Breast epithelium (tissue), 4 donors: Measurements from ENCODE around the gene GKN1. TPM values are rescaled to one million over a fixed set of nuclear protein-coding genes. Genes with fewer than 3 reads are reported as not detected.

ENCODE experiments used
- DNase-seq, 2 donors: peaks; one replicate each; pipeline ENCODE4 v3.0.0-alpha.2; 2019; ENCODE audit warnings: low spot score in 2 of 2
- H3K27ac ChIP-seq, 2 donors: fragments of 200-600 bp; sonication (generic) in 1 of 2; one replicate each; pipeline ENCODE4 v1.5.1; 2016 to 2019; ENCODE audit warnings: mild to moderate bottlenecking in 1 of 2
- H3K27me3 ChIP-seq, 2 donors: fragments of 200-600 bp; sonication (generic) in 1 of 2; one replicate each; pipeline versions ENCODE4 v1.5.1 to v1.6.0; 2017 to 2019; ENCODE audit warnings: control low read depth in 1 of 2, mild to moderate bottlenecking in 1 of 2
- H3K36me3 ChIP-seq: fragments of 200-600 bp; one replicate; pipeline ENCODE4 v1.5.1; 2019
- H3K4me1 ChIP-seq, 2 donors: fragments of 200-600 bp; sonication (generic); one replicate each; pipeline ENCODE4 v1.5.1; 2016 to 2019; ENCODE audit warnings: control low read depth in 1 of 2
- H3K4me3 ChIP-seq, 3 donors: fragments of 200-600 bp; sonication (generic); 1 replicate in 2 of 3; 2 replicates in 1 of 3; pipeline ENCODE4 v1.5.1; 2016 to 2019; ENCODE audit warnings: mild to moderate bottlenecking in 3 of 3, moderate library complexity in 2 of 3
- H3K9me3 ChIP-seq, 2 donors: fragments of 200-600 bp; sonication (generic) in 1 of 2; one replicate each; pipeline ENCODE4 v1.5.1; 2016 to 2019; ENCODE audit warnings: control low read depth in 1 of 2
- POLR2A ChIP-seq: fragments of 450-650 bp; IDR thresholded peaks from one replicate; pipeline ENCODE4 v1.6.1; 2016; ENCODE audit warnings: antibody characterized with exemption, mild to moderate bottlenecking, moderate library complexity
- POLR2AphosphoS5 ChIP-seq, 3 donors: sonication (generic); formaldehyde crosslinking; IDR thresholded peaks; one replicate each; pipeline ENCODE4 v1.6.1; 2017; ENCODE audit warnings: antibody characterized with exemption in 3 of 3
- intact Hi-C: fragments of 100-400 bp; cut with DNase I; formaldehyde crosslinking; loops from one replicate; pipeline ENCODE4 v1.15.1; 2023; ENCODE audit warnings: low total_unique reads
- total RNA-seq, 3 donors: library from RNA; depleted of rRNA; stranded (reverse); fragments of >200 nt; gene quantifications; one replicate each; pipeline ENCODE4 v1.1.0, GENCODE V29; 2016
- TF ChIP-seq, protein P1 (sequence below), 3 donors: fragments of 450-650 bp; IDR thresholded peaks; one replicate each; pipeline ENCODE4 v1.5.1; 2016 to 2017; ENCODE audit warnings: antibody characterized with exemption in 3 of 3, mild to moderate bottlenecking in 3 of 3, moderate library complexity in 3 of 3

Gene GKN1
- total RNA-seq, 3 donors from 2014 or later = not detected

- Histone ChIP-seq H3K4me3 (no peak overlapping the region), H3K36me3 (no peaks in the 10 kb centered on the region), H3K27me3 (no peaks in the 10 kb centered on the region), H3K9me3 (no peaks in the 10 kb centered on the region), H3K27ac (no peak overlapping the region), H3K4me1 (no peaks in the 10 kb centered on the region)
- TF ChIP-seq POLR2A = no peak
- no peak for TF ChIP-seq POLR2AphosphoS5 (IDR thresholded peaks at IDR 0.05)
- TF ChIP-seq, protein P1, sequence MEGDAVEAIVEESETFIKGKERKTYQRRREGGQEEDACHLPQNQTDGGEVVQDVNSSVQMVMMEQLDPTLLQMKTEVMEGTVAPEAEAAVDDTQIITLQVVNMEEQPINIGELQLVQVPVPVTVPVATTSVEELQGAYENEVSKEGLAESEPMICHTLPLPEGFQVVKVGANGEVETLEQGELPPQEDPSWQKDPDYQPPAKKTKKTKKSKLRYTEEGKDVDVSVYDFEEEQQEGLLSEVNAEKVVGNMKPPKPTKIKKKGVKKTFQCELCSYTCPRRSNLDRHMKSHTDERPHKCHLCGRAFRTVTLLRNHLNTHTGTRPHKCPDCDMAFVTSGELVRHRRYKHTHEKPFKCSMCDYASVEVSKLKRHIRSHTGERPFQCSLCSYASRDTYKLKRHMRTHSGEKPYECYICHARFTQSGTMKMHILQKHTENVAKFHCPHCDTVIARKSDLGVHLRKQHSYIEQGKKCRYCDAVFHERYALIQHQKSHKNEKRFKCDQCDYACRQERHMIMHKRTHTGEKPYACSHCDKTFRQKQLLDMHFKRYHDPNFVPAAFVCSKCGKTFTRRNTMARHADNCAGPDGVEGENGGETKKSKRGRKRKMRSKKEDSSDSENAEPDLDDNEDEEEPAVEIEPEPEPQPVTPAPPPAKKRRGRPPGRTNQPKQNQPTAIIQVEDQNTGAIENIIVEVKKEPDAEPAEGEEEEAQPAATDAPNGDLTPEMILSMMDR (IDR thresholded peaks at IDR 0.05) = no peak
- intact Hi-C loops = no loop called here
- no peak for DNase-seq
These were observed 17.9 kb downstream of the GKN1 start for GRCh38 chr2:68992341-68992740.

DNA sequence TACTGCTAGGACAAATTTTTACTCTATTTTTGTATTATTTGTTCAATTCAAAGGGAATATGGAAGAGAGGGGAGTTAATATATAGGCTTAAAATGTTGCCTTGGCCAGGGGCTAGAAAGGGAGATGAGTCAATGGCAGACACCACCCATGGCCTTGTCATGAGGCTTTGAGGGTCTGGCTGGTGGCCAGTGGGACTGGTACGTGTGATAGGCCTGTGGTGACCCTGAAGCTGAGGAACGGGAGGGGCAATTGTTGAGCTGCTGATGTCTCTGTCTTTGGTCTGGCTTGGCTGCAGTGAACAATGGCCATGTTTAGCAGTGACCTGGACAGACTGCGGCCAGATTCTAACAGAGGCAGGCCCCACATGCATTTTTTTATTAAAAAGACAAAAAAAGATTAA lies 18.5 kb downstream of the GKN1 start:
- H3K27me3 ChIP-seq = no peaks in the 10 kb centered on the region
- H3K4me1 ChIP-seq = no peaks in the 10 kb centered on the region
- DNase-seq = no peak
- H3K9me3 ChIP-seq = no peaks in the 10 kb centered on the region
- H3K27ac ChIP-seq = no peak overlapping the region
- H3K4me3 ChIP-seq = no peak overlapping the region
- TF ChIP-seq POLR2AphosphoS5 (IDR thresholded peaks at IDR 0.05) (no peak), POLR2A (no peak)
- TF ChIP-seq, protein P1 (IDR thresholded peaks at IDR 0.05) = no peak
- intact Hi-C loops = no loop called here
- no peaks in the 10 kb centered on the region for H3K36me3 ChIP-seq

DNA sequence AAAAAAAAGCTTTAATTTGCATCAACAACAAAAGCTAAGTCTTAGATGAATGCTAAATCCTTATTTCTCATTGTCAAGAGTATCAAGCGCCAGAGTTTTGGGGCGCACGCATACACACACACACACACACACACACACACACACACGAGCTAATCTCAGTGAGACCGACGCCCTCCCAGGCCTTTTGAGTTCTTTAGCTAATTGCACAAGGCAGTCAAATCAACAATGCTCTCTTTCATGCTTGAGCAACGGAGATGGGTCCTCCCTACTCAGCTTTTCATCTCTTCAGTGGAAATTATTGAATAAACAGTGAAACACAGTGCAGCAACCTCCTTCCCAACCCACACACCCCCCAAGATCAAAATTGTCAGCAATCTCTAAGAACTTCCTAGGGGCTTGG lies 19.2 kb downstream of the GKN1 start:
- no peak for DNase-seq
- H3K36me3 ChIP-seq = no peaks in the 10 kb centered on the region
- no peak for TF ChIP-seq POLR2A
- no peak for TF ChIP-seq POLR2AphosphoS5 (IDR thresholded peaks at IDR 0.05)
- TF ChIP-seq, protein P1 (IDR thresholded peaks at IDR 0.05) = no peak
- H3K4me1 ChIP-seq = no peaks in the 10 kb centered on the region
- H3K27me3 ChIP-seq = no peaks in the 10 kb centered on the region
- no peak overlapping the region for H3K4me3 ChIP-seq
- H3K27ac ChIP-seq = no peak overlapping the region
- intact Hi-C loops = no loop called here
- H3K9me3 ChIP-seq = no peaks in the 10 kb centered on the region

DNA sequence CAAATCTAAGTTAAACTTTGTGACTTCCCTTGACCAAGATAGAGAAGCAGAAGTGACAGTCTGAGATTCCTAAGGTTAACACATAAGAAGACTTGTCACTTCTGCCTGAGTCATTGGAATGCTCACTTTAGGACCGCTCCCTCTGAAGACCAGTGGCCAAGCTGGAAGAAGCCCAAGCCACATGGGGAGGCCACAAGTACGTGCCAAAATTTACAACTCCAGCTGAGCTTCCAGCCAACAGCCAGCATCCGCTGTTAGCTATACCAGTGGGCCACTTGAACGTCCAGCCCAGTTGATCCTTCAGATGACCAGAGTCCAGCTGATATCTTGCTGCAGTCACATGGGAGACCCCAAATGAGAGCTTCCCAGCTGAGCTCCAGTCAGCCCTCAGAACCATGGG lies 20.4 kb downstream of the GKN1 start:
- no peaks in the 10 kb centered on the region for H3K27me3 ChIP-seq
- TF ChIP-seq POLR2AphosphoS5 (IDR thresholded peaks at IDR 0.05) (no peak), POLR2A (no peak)
- TF ChIP-seq, protein P1 (IDR thresholded peaks at IDR 0.05) = no peak
- no peaks in the 10 kb centered on the region for H3K36me3 ChIP-seq
- intact Hi-C loops = no loop called here
- no peak for DNase-seq
- H3K27ac ChIP-seq = no peak overlapping the region
- H3K4me3 ChIP-seq = no peak overlapping the region
- H3K9me3 ChIP-seq = no peaks in the 10 kb centered on the region
- H3K4me1 ChIP-seq = no peaks in the 10 kb centered on the region

DNA sequence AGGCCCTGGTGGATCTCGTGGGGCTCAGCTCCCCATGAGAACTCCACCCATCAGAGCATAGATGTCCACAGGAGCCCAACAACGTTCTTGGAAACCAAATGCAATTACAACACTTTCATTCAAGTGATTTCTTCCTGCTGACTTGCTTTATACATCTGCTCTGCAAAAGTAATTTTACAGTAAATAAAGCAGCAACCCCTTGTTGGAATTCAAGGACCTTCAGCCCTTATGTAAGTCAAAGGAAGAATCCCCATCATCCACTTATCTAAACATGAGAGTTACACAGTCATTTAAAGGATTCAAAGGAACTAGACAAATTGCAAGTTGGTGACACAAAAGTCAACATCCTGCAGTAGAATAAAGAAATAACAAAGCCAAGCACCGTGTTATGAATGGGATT lies 21.5 kb downstream of the GKN1 start:
- TF ChIP-seq, protein P1 (IDR thresholded peaks at IDR 0.05) = no peak
- TF ChIP-seq POLR2A = no peak
- no peak for TF ChIP-seq POLR2AphosphoS5 (IDR thresholded peaks at IDR 0.05)
- H3K27me3 ChIP-seq = no peaks in the 10 kb centered on the region
- H3K27ac ChIP-seq = no peak overlapping the region
- H3K36me3 ChIP-seq = no peaks in the 10 kb centered on the region
- peaks cover 0 to 3% of the 10 kb centered on the region in 2 donors for H3K9me3 ChIP-seq
- intact Hi-C loops = no loop called here
- H3K4me1 ChIP-seq = no peaks in the 10 kb centered on the region
- no peak overlapping the region for H3K4me3 ChIP-seq
- no peak for DNase-seq
